Stimulated activated CD4-positive, alpha-beta T cell treated with anti-CD3 and anti-CD28 coated beads, Interleukin-2, amount 100 ng/mL, for 24 hours (primary cell): Measurements from ENCODE around the gene TRAF1.

Source experiments
- DNase-seq, 2 donors: peaks; one replicate each; pipeline ENCODE4 v3.0.0-alpha.2; 2020

The TRAF1 gene

DNA sequence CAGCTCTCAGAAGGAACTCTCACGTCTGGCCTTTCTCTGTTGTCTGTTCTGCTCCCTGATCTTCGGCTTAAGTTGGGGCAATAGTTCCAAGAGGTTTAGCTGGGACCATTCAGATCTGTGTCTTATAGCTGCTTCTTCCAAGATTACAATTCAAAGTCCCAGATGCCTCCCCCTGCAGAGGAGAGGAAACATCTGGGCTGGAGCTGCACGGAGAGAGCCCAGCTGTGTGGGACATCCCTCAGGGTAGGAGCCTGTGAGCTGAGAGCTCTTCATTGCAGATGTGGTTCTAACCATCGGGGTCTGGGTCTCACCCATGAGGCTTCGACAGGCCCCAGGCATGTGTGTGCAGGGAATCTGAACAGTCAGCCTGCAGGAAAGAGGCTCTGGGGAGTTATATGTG lies 40.6 kb downstream of the TRAF1 start:
- no peak for DNase-seq

GRCh38 chr9:120885457-120885856 lies 41.1 kb downstream of the TRAF1 start:
- DNase-seq = no peak

DNA sequence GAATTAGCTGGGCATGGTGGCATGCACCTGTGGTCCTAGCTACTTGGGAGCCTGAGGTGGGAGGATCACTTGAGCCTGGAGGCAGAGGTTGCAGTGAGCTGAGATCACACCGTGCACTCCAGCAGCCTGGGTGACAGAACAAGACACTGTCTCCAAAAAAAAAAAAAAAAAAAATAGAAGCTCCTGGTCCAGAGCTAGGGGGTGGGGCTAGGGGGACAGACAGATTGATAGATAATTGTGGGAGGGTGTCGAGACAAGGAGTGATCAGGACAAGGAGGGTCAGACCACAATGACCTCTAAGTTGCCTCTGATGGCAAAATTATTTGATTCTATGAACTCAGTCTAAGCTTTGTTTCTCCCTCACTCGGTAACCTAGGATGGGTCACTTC lies 43.0 kb downstream of the TRAF1 start:
- DNase-seq = no peak

GRCh38 chr9:120882935-120883607 lies 43.5 kb downstream of the TRAF1 start:
- no peak for DNase-seq

GRCh38 chr9:120879446-120879845 lies 47.1 kb downstream of the TRAF1 start:
- no peak for DNase-seq

GRCh38 chr9:120878188-120879130 lies 48.1 kb downstream of the TRAF1 start:
- no peak for DNase-seq

DNA sequence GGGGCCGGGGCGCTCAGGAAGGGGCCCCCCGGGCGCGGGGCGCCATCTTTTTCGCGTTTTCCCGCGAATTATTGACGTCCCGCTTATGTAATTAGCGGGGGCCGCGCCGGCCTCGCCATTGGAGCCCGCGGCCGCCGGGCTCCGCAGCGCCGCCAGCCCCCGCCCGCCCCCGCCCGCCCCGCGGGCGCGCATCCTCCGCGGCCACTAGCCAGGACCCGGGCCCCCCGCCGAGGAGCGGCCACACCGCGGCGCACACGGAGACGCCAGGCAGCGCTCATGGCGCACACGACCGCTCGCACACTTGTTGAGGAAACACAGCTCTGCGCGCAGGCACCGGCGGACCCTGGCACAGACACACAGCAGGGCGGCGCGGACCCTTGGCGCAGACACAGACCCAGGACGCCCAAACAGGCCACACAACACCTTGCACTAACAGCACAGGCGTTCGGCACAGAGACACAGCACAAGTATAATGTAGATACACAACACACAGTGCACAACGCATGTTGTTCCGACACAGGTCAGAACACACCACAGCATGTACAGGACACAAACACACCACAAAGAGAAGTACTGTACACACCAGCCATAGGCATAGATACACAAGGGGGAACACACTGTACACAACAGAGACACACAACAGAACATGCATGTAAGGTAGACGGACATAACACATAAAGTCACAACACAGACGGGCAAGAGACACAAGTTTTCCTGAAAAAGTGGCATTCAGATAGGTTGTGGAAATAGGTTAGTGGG lies 49.1 kb downstream of the TRAF1 start:
- peak; percentile 74 to 86 for DNase-seq

DNA sequence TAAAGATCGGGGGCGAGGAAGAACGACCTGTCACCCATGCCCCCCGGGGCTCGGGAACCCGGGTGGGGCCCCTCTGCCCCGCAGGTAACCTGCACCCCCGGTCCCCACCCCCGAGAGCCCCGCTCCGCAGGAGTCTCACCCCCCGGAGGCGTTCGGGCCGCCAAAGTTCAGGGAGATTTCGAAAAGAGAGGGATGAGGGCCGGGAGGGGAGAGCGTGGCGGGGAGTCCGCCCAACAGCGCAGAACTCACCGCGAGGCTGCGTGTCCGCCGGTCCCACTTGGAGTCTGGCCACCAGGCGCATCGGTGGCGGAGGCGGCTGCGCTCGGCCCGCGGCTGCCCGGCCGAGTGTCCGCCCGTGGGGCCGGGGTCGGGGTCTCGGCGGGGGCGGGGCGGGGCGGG lies 49.8 kb downstream of the TRAF1 start, which contains the start of gene PHF19:
PHF19 (minus strand) TSS at position 347 of the 399 bp plus-strand sequence. CDS start 2,447 bp downstream, outside the sequence.
- DNase-seq = peak in 1 of 2 donors; percentile 62

GRCh38 chr9:120875954-120876841 lies 50.4 kb downstream of the TRAF1 start:
- DNase-seq = peak; percentile 82 to 92

- DNase-seq = no peak
Observed at GRCh38 chr9:120875643-120875953, 51.0 kb downstream of the TRAF1 start.

DNA sequence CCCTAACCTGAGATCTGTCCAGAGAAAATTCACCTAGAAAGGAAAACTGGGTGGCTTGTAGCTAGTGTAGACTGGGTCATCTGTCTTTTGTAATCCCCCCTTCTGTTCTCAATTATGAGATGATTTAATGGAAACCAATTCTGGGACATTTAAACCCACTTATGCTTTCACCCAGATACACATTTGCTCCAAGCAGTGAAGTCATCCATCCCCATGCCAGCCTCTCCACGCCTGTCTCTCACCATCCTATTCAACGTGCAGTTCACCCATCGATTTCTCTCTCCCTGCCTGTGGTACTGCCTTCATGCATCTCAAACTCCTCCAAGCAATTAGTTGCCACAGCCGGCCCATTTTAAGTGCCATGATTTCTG lies 51.4 kb downstream of the TRAF1 start:
- DNase-seq = no peak

- no peak for DNase-seq
Observed at GRCh38 chr9:120874226-120875194, 52.1 kb downstream of the TRAF1 start.

DNA sequence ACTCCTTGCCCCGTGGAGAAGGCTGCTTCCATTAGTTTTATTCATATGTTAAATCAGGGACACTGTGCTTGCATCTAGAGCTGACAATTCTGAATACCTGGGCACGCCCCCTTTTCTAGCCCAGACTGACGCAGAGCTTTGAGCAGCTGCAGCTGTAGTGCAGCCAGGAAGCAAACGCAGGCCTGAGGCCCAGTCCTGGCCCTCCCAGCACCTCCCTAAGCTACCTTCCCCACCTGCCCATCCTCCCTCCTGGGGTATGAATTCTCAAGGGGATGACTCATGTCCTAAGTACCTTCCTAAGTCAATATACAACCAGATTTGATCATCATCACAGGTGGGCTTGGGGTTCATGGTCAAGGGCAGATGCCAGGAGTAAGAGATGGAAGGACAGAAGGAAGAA lies 53.1 kb downstream of the TRAF1 start:
- DNase-seq = no peak

DNA sequence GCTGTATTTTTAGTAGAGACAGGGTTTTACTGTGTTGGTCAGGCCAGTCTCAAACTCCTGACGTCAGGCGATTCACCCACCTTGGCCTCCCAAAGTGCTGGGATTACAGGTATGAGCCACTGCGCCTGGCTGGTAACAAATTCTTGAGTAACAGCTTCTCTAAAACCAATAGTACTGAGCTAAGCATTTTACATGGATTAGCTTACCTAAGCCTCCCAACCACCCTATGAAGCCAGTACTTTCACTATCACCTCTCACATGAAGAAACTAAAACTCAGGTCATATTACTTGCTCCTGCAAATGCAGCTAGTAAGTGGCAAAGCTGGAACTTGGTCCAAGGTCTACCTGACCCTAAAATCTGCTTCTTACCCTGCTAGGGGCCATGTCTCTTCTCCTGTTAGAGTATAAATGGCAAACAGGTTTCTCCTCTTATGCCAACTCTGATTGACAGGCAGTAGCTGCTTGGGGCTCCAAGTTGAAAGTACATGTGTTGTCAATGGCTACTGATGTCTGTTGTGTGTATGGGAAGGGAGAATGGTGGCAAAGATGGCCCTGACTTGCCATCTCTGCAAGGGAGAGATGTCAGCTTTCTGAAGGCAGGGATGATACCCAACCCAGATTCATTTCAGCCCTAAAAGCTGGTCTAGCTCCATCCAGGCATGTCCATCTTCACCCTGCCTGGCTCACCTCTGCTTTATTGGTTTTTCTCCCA lies 53.6 kb downstream of the TRAF1 start:
- no peak for DNase-seq

- DNase-seq = no peak
Observed at GRCh38 chr9:120870206-120870605, 56.4 kb downstream of the TRAF1 start.

DNA sequence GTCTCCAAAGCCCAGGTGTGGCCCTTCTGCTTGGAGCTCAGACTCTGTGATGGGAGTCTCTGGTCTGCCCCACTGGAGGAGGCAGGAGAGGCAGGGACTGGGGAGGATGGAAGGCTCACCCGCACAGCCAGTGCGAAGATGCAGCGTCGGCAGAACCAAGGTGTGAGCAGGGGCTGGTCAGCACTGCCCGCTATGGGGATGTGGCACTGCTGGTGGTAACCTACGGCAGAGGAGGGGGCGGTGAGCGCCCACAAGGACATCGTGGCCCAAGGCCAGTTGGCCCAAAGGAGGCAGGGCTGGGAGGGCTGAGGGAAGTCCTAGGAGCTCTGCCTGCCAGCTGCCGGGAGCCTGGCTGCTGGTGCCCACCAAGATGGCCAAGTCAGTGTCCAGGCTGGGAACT lies 56.9 kb downstream of the TRAF1 start:
- no peak for DNase-seq

DNA sequence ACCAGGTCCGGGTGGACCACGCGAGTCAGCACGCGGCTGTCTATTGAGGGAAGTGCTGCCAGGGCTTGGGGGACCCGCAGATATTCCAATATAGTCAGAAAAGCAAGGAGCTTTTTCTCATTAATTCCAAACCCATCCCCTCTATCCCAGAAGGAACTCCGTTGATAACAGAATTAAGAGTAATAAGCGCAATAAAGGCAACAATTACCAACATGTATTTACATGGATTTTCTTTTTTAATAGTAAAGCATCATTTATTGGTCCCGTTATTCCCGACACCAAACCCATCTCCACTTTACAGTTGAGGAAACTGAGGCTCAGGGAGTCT lies 57.3 kb downstream of the TRAF1 start:
- DNase-seq = no peak

- peak; percentile 98 for DNase-seq
Observed at GRCh38 chr9:120868676-120869359, 57.8 kb downstream of the TRAF1 start.

- DNase-seq = no peak
Observed at GRCh38 chr9:120868339-120868675, 58.3 kb downstream of the TRAF1 start.

DNA sequence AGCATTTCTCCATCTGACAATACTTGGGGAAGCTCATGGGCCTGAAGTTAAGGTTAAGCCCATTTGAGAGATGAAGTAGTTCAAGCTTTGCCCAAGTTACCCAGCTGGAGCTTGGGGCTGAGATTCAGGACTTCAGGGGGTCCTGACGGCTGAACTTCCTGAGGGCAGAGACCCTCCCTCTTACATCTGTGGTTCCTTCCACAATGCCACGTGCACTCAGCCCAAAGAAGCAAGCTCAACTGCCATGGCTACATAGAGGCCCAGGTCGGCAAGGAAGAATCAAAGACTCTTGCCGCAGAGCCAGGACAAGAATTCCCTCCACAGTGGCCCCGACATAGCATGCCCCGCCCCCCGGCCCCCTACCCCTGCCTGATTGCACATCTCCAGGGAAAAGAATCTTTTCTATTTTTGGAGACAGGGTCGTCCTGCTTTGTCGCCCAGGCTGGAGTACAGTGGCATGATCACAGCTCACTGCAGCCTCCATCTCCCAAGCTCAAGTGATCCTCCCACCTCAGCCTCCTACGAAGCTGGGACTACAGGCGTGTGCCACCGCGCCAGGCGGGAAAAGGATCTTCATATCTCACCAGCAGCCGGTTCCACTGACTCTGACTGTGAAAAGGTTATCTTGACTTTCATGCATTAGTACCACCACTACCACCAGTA lies 58.8 kb downstream of the TRAF1 start:
- DNase-seq = no peak
